Measurements from ENCODE around the gene BET1L. TPM values are rescaled to one million over a fixed set of nuclear protein-coding genes. Genes with fewer than 3 reads are reported as not detected.

The BET1L gene
- 56.8 and 57.4 TPM in 2 replicates for total RNA-seq (2022)
- Bru-seq, nascent RNA, result percentile 53 among the genes with signal in this experiment
- BruChase-seq, experiment 1, labeled RNA remaining after a 2-hour chase, result percentile 65 among the genes with signal in this experiment
- percentile 59 among the genes with signal in this experiment for BruChase-seq, experiment 2, labeled RNA remaining after a 6-hour chase
- long read RNA-seq, transcript BET1L-203 (4 exons, 2,819 nt), result major isoform, 64 of 99 reads
- long read RNA-seq, transcript BET1L-201 (3 exons, 2,916 nt), result minor isoform, 7 of 99 reads
- long read RNA-seq, partial matches to known transcripts, result 3 of 99 reads
- long read RNA-seq, other reads (novel, unspliced or antisense), result 24 of 99 reads

- H3K4me1 ChIP-seq, result peaks cover 20% of the 10 kb centered on the region
- Mint-ChIP-seq H3K27me3 (ENCODE audit: insufficient read depth, unreplicated experiment) (no peaks in the 10 kb centered on the region), H3K4me1 (ENCODE audit: low read depth, unreplicated experiment) (peaks cover 6% of the 10 kb centered on the region), H3K36me3 (ENCODE audit: insufficient read depth, unreplicated experiment) (peaks cover 64% of the 10 kb centered on the region), H3K27ac (ENCODE audit: unreplicated experiment) (peak within 1 kb of the TSS; percentile 99), H3K4me3 (ENCODE audit: unreplicated experiment) (peak within 1 kb of the TSS; percentile 92), H3K9me3 (ENCODE audit: unreplicated experiment) (no peaks in the 10 kb centered on the region)
- no TSS peak for BruUV-seq (replicated peaks)
- DNase-seq, result peak; percentile 98
- intact Hi-C loops (cut with micrococcal nuclease; ENCODE audit: unreplicated experiment), result loop anchor here (5.0 kb wide), 1 partner anchor 240 kb away; no protein-coding TSS in a partner anchor
- H3K36me3 ChIP-seq (ENCODE audit: control insufficient read depth, insufficient read depth, low read length), result peaks cover 6% of the 10 kb centered on the region
- POLR2A ChIA-PET, result interaction anchor here (0.5 to 1.7 kb wide), 24 partner anchors 9 to 369 kb away, joined by 3 to 24 read pairs (median 5); partner anchors contain the start of genes PHRF1, PKP3, PSMD13 and PTDSS2
- H3K27me3 ChIP-seq (replicated peaks; ENCODE audit: control insufficient read depth, insufficient read depth, low read length), result no peaks in the 10 kb centered on the region
- H3K9me3 ChIP-seq, result no peaks in the 10 kb centered on the region
- H3K4me3 ChIP-seq (ENCODE audit: low read depth, low read length), result peak within 1 kb of the TSS; percentile 73
- TF ChIP-seq CTCF (IDR thresholded peaks at IDR 0.05; ENCODE audit: insufficient read depth in 1 of 2, low read depth in 1 of 2, low read length in 1 of 2, severe bottlenecking in 1 of 2, unreplicated experiment in 1 of 2), result no peak
- CTCF ChIA-PET, result interaction anchor here (0.6 to 1.9 kb wide), 11 partner anchors 9 to 299 kb away, joined by 3 to 20 read pairs (median 4); partner anchors contain the start of genes PTDSS2 and RNH1
These were observed at the start of gene BET1L, which contains the start of gene RIC8A for GRCh38 chr11:207208-207862. BET1L (minus strand) TSS chr11:207399; CDS start chr11:207321, 78 bp downstream. RIC8A (plus strand) TSS chr11:207708; CDS start chr11:208855, 1,147 bp downstream.

GRCh38 chr11:255816-256215 lies 48.6 kb upstream of the BET1L start:
- Histone ChIP-seq H3K4me1 (no peaks in the 10 kb centered on the region), H3K9me3 (no peaks in the 10 kb centered on the region), H3K36me3 (ENCODE audit: control insufficient read depth, insufficient read depth, low read length) (peaks cover 3% of the 10 kb centered on the region), H3K4me3 (ENCODE audit: low read depth, low read length) (no peak overlapping the region), H3K27me3 (replicated peaks; ENCODE audit: control insufficient read depth, insufficient read depth, low read length) (no peaks in the 10 kb centered on the region)
- ChIA-PET CTCF (no interaction called here), POLR2A (no interaction called here)
- no TSS peak for BruUV-seq (replicated peaks)
- H3K27me3 Mint-ChIP-seq (ENCODE audit: insufficient read depth, unreplicated experiment), result no peaks in the 10 kb centered on the region
- no peak overlapping the region for H3K4me3 Mint-ChIP-seq (ENCODE audit: unreplicated experiment)
- no peaks in the 10 kb centered on the region for H3K4me1 Mint-ChIP-seq (ENCODE audit: low read depth, unreplicated experiment)
- H3K27ac Mint-ChIP-seq (ENCODE audit: unreplicated experiment), result no peak overlapping the region
- intact Hi-C loops (cut with micrococcal nuclease; ENCODE audit: unreplicated experiment), result no loop called here
- peaks cover 14% of the 10 kb centered on the region for H3K9me3 Mint-ChIP-seq (ENCODE audit: unreplicated experiment)
- DNase-seq, result no peak
- TF ChIP-seq CTCF (IDR thresholded peaks at IDR 0.05; ENCODE audit: insufficient read depth in 1 of 2, low read depth in 1 of 2, low read length in 1 of 2, severe bottlenecking in 1 of 2, unreplicated experiment in 1 of 2), result no peak
- peaks cover 47% of the 10 kb centered on the region for H3K36me3 Mint-ChIP-seq (ENCODE audit: insufficient read depth, unreplicated experiment)

GRCh38 chr11:255176-255575 lies 48.0 kb upstream of the BET1L start:
- Mint-ChIP-seq H3K36me3 (ENCODE audit: insufficient read depth, unreplicated experiment) (peaks cover 52% of the 10 kb centered on the region), H3K27me3 (ENCODE audit: insufficient read depth, unreplicated experiment) (no peaks in the 10 kb centered on the region), H3K4me3 (ENCODE audit: unreplicated experiment) (no peak overlapping the region), H3K4me1 (ENCODE audit: low read depth, unreplicated experiment) (no peaks in the 10 kb centered on the region), H3K9me3 (ENCODE audit: unreplicated experiment) (peaks cover 9% of the 10 kb centered on the region), H3K27ac (ENCODE audit: unreplicated experiment) (no peak overlapping the region)
- POLR2A ChIA-PET, result no interaction called here
- intact Hi-C loops (cut with micrococcal nuclease; ENCODE audit: unreplicated experiment), result no loop called here
- BruUV-seq (replicated peaks), result no TSS peak
- H3K4me1 ChIP-seq, result no peaks in the 10 kb centered on the region
- no peak for DNase-seq
- no peaks in the 10 kb centered on the region for H3K27me3 ChIP-seq (replicated peaks; ENCODE audit: control insufficient read depth, insufficient read depth, low read length)
- no peaks in the 10 kb centered on the region for H3K9me3 ChIP-seq
- no peak overlapping the region for H3K4me3 ChIP-seq (ENCODE audit: low read depth, low read length)
- peaks cover 3% of the 10 kb centered on the region for H3K36me3 ChIP-seq (ENCODE audit: control insufficient read depth, insufficient read depth, low read length)
- TF ChIP-seq CTCF (IDR thresholded peaks at IDR 0.05; ENCODE audit: insufficient read depth in 1 of 2, low read depth in 1 of 2, low read length in 1 of 2, severe bottlenecking in 1 of 2, unreplicated experiment in 1 of 2), result no peak
- CTCF ChIA-PET, result interaction anchor here (1.0 kb wide), 1 partner anchor 193 kb away, joined by 4 read pairs; no protein-coding TSS in a partner anchor

Measured in Caco-2 (cell line).